Right kidney (tissue), 1 donor: ENCODE measurements around the gene DNAH5.
A peak's percentile ranks its signal among the peaks of the same experiment; 100 is the strongest.

Experiments
- DNase-seq: peaks from one replicate; pipeline ENCODE4 v3.0.0-alpha.2; 2016

DNAH5 gene

DNA sequence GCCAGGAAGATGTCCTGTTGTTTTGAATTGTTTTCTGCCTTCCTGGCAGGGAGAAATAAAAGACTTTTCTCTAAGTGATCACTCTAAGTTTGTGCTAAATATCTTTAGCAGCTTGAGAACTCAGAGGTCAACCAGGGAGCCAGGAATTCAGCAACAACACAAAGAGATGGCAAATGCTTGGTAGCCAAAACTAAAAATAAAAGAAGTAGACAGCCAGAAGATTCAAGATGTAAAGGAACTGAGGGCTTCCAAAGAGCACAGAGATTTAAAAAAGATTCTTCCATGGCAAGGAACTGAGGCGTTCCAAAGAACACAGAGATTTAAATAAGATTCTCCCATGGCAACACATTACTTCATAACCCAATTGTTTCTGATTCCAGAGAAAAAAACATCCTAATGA, 9.6 kb downstream of the DNAH5 start:
- no peak for DNase-seq

GRCh38 chr5:13934125-13934524, 10.4 kb downstream of the DNAH5 start:
- DNase-seq = no peak

GRCh38 chr5:13932561-13932960, 11.9 kb downstream of the DNAH5 start:
- DNase-seq = no peak

DNA sequence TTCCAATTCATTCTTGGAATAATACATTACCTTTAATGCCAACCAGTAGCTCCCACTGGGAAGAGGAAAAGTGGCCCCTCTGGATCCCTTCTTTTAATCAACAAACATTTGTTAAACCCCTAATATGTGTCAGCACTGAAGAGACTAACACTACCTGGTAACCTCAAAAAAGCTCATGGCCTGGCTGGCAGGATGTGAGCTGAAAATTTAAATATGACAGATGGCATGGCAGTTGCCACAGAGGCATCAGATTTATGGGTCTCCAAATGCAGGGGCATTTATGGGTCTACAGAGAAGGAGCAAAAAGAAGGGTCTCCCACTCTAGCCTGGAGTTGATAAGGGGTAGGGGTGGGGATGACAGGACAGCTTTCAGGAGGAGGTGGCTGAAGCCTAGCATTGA, 12.5 kb downstream of the DNAH5 start:
- no peak for DNase-seq

DNA sequence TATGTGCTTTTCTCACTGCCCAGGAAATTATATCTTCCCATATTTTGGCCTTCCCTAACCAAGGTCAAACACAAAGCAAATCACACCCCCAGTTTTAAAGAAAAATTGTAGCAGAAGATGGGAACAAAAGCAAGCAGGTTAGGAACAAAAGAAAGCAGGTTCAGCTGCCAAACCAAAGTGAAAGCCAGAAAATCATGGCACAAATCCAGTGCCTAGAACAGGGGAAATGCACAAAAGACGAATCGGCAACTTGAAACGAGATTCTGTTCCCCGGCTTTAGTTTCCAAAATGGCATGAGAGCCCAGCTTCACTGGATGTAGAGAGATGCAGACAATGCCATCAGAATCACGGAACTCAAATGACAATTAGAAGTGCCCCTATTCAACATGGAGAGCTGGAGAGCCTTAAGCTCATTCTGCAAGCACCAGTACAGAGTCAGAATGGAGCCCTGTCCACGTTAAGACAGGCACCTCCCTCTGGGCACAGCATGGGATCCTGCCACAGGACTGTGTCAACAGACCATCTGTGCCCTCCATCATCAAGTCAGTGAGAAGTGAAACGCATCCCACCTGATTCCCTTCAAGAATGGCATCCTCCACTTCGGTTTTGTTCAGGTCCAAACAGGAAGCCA, 13.8 kb downstream of the DNAH5 start:
- no peak for DNase-seq

- DNase-seq = no peak
Measured at GRCh38 chr5:13926731-13927130, 17.8 kb downstream of the DNAH5 start.

GRCh38 chr5:13921578-13921977, 22.9 kb downstream of the DNAH5 start:
- DNase-seq = no peak

- no peak for DNase-seq
Measured at GRCh38 chr5:13919786-13920185, 24.7 kb downstream of the DNAH5 start.

DNA sequence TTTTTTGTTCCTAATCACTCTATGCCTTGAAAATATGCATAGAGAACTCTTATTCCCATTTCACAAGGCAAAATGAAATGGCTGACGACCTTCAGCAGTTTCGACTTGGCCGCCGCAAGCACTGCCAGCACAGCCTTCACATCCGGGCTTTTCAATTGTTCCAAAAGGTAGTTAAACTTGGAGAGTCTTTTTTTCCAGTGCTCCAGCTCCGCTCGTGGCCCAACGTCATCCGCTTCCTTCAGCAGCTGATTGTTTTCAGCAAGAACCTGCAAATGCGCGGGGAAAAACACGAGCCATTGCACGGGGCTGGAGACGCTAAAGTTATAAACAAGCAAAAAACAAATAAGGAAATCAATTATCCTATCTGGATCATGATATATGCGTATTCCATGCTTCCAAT, 25.4 kb downstream of the DNAH5 start:
- no peak for DNase-seq

- no peak for DNase-seq
Measured at GRCh38 chr5:13917061-13917460, 27.4 kb downstream of the DNAH5 start.

- no peak for DNase-seq
Measured at GRCh38 chr5:13913962-13914361, 30.5 kb downstream of the DNAH5 start.

- no peak for DNase-seq
Measured at GRCh38 chr5:13910637-13911288, 33.7 kb downstream of the DNAH5 start.

DNA sequence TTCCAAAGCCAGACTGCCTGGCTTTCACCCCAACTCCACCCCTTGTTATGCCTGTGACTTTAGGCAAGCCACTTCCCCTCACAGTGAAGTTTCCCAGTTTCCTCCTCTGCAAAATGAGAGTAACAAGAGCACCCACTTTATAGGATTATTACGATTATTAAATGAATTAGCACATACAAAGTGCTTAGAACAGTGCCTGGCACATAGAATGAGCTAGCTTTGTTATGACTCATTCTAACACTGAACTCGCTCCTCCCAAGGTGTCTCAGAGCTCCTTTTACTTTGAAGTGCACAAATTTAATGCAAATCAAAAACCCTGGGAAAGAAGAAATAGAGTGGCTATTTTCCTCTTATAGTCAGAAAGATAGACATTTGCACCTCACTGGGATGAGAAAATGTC, 34.3 kb downstream of the DNAH5 start:
- no peak for DNase-seq

- DNase-seq = no peak
Measured at GRCh38 chr5:13909271-13909670, 35.2 kb downstream of the DNAH5 start.

GRCh38 chr5:13898569-13898968, 45.9 kb downstream of the DNAH5 start:
- DNase-seq = no peak

DNA sequence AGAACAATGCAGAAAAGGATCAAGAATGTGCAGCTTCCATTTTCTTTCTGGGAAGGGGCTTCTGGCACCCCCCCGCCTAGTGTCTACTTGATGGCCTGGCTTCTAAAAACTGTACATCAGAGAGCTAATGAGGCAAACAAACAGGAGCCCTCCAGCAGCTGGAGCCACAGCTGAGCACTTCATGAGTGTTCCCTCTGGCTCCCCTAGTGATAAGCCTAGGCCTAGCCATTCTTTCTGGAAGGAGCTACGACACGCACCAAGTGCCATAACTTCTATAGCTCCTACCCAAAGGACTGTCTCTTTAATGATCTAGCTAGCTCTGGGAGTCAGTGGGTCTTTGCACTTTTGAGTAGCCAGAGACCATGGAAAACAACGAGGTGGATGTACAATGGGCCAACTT, 66.1 kb downstream of the DNAH5 start:
- DNase-seq = no peak

DNA sequence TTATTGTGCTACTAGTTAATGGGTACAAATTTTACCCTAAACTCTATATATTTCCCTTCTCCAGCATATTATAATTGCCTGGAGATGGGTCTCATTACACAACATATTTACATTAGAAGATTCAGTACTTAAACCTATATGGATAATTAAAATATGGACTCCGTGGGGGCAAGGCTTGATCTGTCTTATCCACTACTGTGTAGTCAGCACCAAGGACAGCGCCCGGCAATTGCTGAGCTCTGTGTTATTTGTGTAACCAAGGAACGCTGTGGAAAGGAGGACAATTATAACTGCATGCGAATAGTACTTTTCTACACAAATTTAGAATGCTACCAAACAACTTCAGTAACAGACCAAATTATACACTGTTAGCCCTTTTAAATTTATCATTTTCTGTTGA, 77.7 kb downstream of the DNAH5 start:
- peak; percentile 4 for DNase-seq

GRCh38 chr5:13865312-13865711, 79.2 kb downstream of the DNAH5 start:
- DNase-seq = no peak

DNA sequence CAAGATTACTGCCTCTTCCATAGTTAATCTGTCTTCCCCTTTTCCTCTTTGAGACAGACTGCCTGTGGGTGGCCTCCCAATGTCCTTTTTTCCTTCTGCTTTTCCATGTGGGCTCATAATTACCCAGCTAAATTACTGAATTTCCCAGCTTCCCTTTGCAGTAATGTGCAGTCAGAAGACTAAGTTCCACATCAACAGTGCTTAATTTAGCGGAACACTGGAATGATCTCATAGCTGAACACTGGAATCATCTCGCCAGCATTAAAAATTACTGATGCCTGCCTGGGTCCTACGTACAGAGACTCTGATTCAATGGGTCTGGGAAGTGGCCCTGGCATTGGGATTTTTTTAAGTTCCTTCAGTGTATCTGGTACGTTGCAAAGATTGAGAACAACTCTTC, 84.3 kb downstream of the DNAH5 start:
- DNase-seq = peak; percentile 1

DNA sequence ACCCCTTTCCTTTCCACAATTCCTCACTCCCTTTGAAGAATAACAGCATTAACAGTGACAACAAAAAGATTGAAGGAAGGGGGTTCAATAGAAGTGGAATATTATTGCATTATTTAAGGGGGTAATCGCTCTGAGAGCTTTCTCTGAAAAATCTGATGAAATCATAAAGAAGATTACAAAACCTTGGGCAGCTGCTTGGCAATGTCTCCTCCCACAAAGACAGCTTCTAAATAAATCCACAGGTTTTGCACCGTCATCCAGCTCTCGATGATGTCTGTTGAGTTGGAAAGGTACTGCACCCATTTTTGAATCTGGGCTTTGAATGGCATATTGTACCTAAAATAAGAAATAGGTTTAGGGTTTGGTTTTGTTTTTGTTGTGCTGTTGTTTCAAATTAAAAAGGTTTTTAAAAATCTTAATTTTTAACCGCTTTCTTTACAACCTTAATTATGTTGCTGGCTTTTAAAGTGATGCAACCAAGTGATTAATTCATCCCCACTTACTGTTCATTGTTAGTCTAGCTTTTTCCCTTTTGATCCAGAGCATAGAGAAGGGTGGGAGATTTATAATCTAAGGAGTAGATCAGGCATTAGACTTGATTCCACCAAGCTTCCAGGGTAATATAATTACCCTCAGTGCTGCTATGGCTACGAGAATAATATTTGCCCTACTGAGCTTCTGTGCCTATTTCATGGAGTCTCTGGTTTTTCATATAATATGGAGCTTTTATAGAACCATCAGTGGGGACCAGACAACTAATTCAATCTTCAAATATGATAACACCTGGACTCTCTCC, 85.0 kb downstream of the DNAH5 start:
- no peak for DNase-seq

- no peak for DNase-seq
Measured at GRCh38 chr5:13843175-13843846, 101.2 kb downstream of the DNAH5 start.

DNA sequence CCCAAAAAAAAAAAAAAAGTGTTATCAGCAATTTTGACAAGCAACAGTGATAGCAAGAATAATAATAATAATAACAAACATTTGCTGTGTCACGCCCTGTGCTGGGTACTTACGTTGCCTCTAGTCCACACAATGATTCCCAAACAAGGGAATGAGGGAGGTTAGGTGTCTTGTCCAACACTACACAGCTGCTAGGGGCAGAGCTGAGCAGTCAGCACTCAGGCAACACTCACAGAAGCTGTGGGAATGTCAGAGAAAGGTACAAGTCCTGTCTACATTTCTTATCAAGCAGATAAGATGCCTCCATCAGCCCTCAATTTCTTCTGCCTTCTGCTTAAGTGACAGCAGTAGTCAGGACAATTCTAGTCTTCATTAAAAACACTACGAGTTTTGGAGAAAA, 111.0 kb downstream of the DNAH5 start:
- DNase-seq = no peak

GRCh38 chr5:13831351-13831750, 113.1 kb downstream of the DNAH5 start:
- no peak for DNase-seq
